HepG2 (cell line): ENCODE data around the gene SLC26A4. TPM values are rescaled to one million over a fixed set of nuclear protein-coding genes. Genes with fewer than 3 reads are reported as not detected.

ENCODE experiments used
- ATAC-seq: fragments of 200-7000 bp; cut with Tn5 transposase; 3 replicates; pipeline ENCODE4 v1.9.1; 2020; ENCODE audit warnings: mild to moderate bottlenecking, moderate library complexity
- BruUV-seq: library from RNA; stranded (reverse); fragments of 400-500 nt; replicated peaks from 2 replicates; lab custom pipeline; 2021; lab: Mats Ljungman, UMichigan
- CTCF ChIA-PET: fragments of 300-600 bp; formaldehyde crosslinking; extraction: SDS; loops from one replicate; lab custom pipeline; 2021; ENCODE audit warnings: low total read pairs, inconsistent platforms, low intra/inter-chr PET ratio; lab: Yijun Ruan, JAX
- POLR2A ChIA-PET: fragments of 350-600 bp; sonication (Branson Sonifier 250); formaldehyde crosslinking; loops from one replicate; lab custom pipeline; 2020; ENCODE audit warnings: antibody characterized with exemption, inconsistent platforms; lab: Yijun Ruan, JAX
- DNase-seq: peaks from one replicate; pipeline ENCODE4 v3.0.0-alpha.2; 2015; ENCODE audit warnings: low spot score
- FAIRE-seq: peaks from 3 replicates; lab custom pipeline; 2011; peaks lifted over from hg19 to GRCh38; lab: Jason Lieb, UNC
- H2AFZ ChIP-seq: one replicate; pipeline ENCODE4 v1.6.1; 2011; ENCODE audit warnings: low read length, inconsistent platforms
- H3K27ac ChIP-seq: fragments of 300-600 bp; 3 replicates; pipeline ENCODE4 v1.8.0; 2011; ENCODE audit warnings: mixed run types, mild to moderate bottlenecking, mixed read lengths, low read length, inconsistent platforms; ENCODE audit not compliant: insufficient read depth; ENCODE audit errors: extremely low read length
- H3K27me3 ChIP-seq, 2 experiments: fragments of 200-600 bp in 1 of 2; 2 replicates in 1 of 2; 3 replicates in 1 of 2; pipeline versions ENCODE4 v1.6.0 to v1.8.0; 2011; ENCODE audit warnings: low read length in 2 of 2, mild to moderate bottlenecking in 2 of 2, moderate library complexity in 2 of 2, inconsistent platforms in 1 of 2; ENCODE audit not compliant: insufficient read depth in 2 of 2, control insufficient read depth in 1 of 2
- H3K36me3 ChIP-seq, 2 experiments: fragments of 200-600 bp in 1 of 2; replicated peaks in 1 of 2; 2 replicates in 1 of 2; 3 replicates in 1 of 2; pipeline versions ENCODE4 v1.5.1 to v1.8.0; 2011; ENCODE audit warnings: low read length in 2 of 2, inconsistent platforms in 1 of 2; ENCODE audit not compliant: insufficient read depth in 2 of 2, control insufficient read depth in 1 of 2
- H3K4me1 ChIP-seq: 2 replicates; pipeline ENCODE4 v1.5.1; 2012; ENCODE audit warnings: low read length, inconsistent platforms; ENCODE audit not compliant: insufficient read depth
- H3K4me2 ChIP-seq: 2 replicates; pipeline ENCODE4 v1.6.0; 2011; ENCODE audit warnings: low read depth, low read length, inconsistent platforms
- H3K4me3 ChIP-seq, 3 experiments: fragments of 200-600 bp in 1 of 3; sonication (generic), shearing (Covaris generic) in 1 of 3; replicated peaks in 1 of 3; 2 replicates each; pipeline ENCODE4 v1.5.1; 2011 to 2016; ENCODE audit warnings: low read length in 3 of 3, inconsistent platforms in 2 of 3, low read depth in 2 of 3, mild to moderate bottlenecking in 2 of 3, control low read depth in 1 of 3, mixed read lengths in 1 of 3; ENCODE audit not compliant: insufficient read depth in 1 of 3
- H3K79me2 ChIP-seq: one replicate; pipeline ENCODE4 v1.6.1; 2011; ENCODE audit warnings: low read length, inconsistent platforms; ENCODE audit not compliant: insufficient read depth
- H3K9ac ChIP-seq: 2 replicates; pipeline ENCODE4 v1.6.0; 2011; ENCODE audit warnings: mild to moderate bottlenecking, low read depth, low read length, inconsistent platforms; ENCODE audit not compliant: insufficient read depth
- H3K9me3 ChIP-seq: 2 replicates; pipeline ENCODE4 v1.5.1; 2012; ENCODE audit warnings: mild to moderate bottlenecking, low read length
- H4K20me1 ChIP-seq: 2 replicates; pipeline ENCODE4 v1.6.0; 2011; ENCODE audit warnings: inconsistent platforms, mild to moderate bottlenecking, low read length, moderate library complexity; ENCODE audit not compliant: insufficient read depth
- MBD4 ChIP-seq: IDR thresholded peaks from 2 replicates; pipeline ENCODE4 v1.6.1; 2012; ENCODE audit warnings: low read length, inconsistent platforms, borderline replicate concordance
- ZNF382 ChIP-seq: sonication (generic); formaldehyde crosslinking; IDR thresholded peaks from 2 replicates; pipeline ENCODE4 v1.5.0; 2020; ENCODE audit warnings: missing genetic modification reagents, mild to moderate bottlenecking, borderline replicate concordance
- ZNF841 ChIP-seq: sonication (generic); formaldehyde crosslinking; IDR thresholded peaks from 2 replicates; pipeline ENCODE4 v1.8.1; 2023; ENCODE audit warnings: missing genetic modification reagents, borderline replicate concordance
- ZSCAN9 ChIP-seq: IDR thresholded peaks from 2 replicates; pipeline ENCODE4 v1.6.1; 2016; ENCODE audit warnings: borderline replicate concordance
- WGBS: methylation state at CpG from one replicate; pipeline ENCODE4 v1.1.6; 2017; ENCODE audit warnings: low lambda C conversion rate; 5-methylcytosine and 5-hydroxymethylcytosine counted together
- in situ Hi-C: cut with HindIII; loops from 2 replicates; pipeline ENCODE4 v1.10.0; 2017; ENCODE audit warnings: low pct_unique_long_range_greater_than_20kb; ENCODE audit not compliant: extremely low pct_ligation_motif_present
- intact Hi-C: fragments of 100-400 bp; cut with micrococcal nuclease; formaldehyde crosslinking; loops from one replicate; pipeline ENCODE4 v1.10.0; 2022; ENCODE audit not compliant: unreplicated experiment
- polyA plus RNA-seq, 8 experiments: library from polyadenylated mRNA; depleted of rRNA in 3 of 8; stranded (reverse) in 7 of 8; unstranded in 1 of 8; fragments of >200 nt; fragmentation: Illumina TruSeq in 4 of 8; extraction: Trizol in 4 of 8; gene quantifications; 2 replicates each; pipeline versions ENCODE4 v1.2.1 to v1.2.3, GENCODE V29; 2011 to 2016; ENCODE audit warnings: low read depth in 4 of 8, missing spikeins in 1 of 8, mixed read lengths in 1 of 8; ENCODE audit not compliant: insufficient read depth in 1 of 8
- total RNA-seq, 5 experiments: library from RNA; depleted of rRNA; stranded (reverse); fragments of >200 nt; fragmentation: Illumina TruSeq; extraction: Trizol; gene quantifications; 2 replicates each; pipeline ENCODE4 v1.2.3, GENCODE V29; 2016; ENCODE audit warnings: low read depth in 1 of 5

The SLC26A4 gene
- total and polyA plus RNA-seq, 2 of the 13 experiments (the other 11 are each of a cell fraction or from before 2014, with no cell fraction given) = 0.08 to 0.11 TPM

- no peak for TF ChIP-seq MBD4
- Histone ChIP-seq H2AFZ (no peak overlapping the region), H3K9ac (no peak overlapping the region), H3K4me3 (no peak overlapping the region), H3K9me3 (no peaks in the 10 kb centered on the region), H4K20me1 (no peaks in the 10 kb centered on the region), H3K27me3 (peaks cover 0 to 4% of the 10 kb centered on the region in 2 experiments; a peak in 1 of 5 replicates), H3K27ac (no peak overlapping the region), H3K36me3 (no peaks in the 10 kb centered on the region), H3K79me2 (no peaks in the 10 kb centered on the region), H3K4me2 (no peak overlapping the region), H3K4me1 (no peaks in the 10 kb centered on the region)
- intact Hi-C loops (no loop called here), in situ Hi-C loops (no loop called here)
- ATAC-seq (no peak), DNase-seq (no peak), FAIRE-seq (no peak)
- BruUV-seq = no TSS peak
- WGBS = 0% methylated on average over 1 of the region's 1 CpG
- CTCF ChIA-PET = no interaction called here
- POLR2A ChIA-PET = no interaction called here
These were observed 16.7 kb upstream of the SLC26A4 start for GRCh38 chr7:107643938-107644308.

- H3K79me2 ChIP-seq = no peaks in the 10 kb centered on the region
- no TSS peak for BruUV-seq
- intact Hi-C loops = no loop called here
These were observed 16.2 kb upstream of the SLC26A4 start for GRCh38 chr7:107644309-107644974.

More at GRCh38 chr7:107644309-107644974, 16.2 kb upstream of the SLC26A4 start:
- ATAC-seq (no peak), FAIRE-seq (no peak), DNase-seq (no peak)
- no peaks in the 10 kb centered on the region for H3K36me3 ChIP-seq
- H3K9ac ChIP-seq = no peak overlapping the region
- TF ChIP-seq ZNF841 (CRISPR knock-in tag) = no peak
- TF ChIP-seq ZSCAN9 = no peak
- no peak for TF ChIP-seq ZNF382 (CRISPR knock-in tag)
- no peak overlapping the region for H2AFZ ChIP-seq
- H3K4me3 ChIP-seq = no peak overlapping the region
- POLR2A ChIA-PET = no interaction called here
- peaks cover 0 to 4% of the 10 kb centered on the region in 2 experiments; a peak in 1 of 5 replicates for H3K27me3 ChIP-seq
- H3K4me1 ChIP-seq = no peaks in the 10 kb centered on the region
- CTCF ChIA-PET = no interaction called here
- H3K9me3 ChIP-seq = no peaks in the 10 kb centered on the region
- in situ Hi-C loops = no loop called here
- no peaks in the 10 kb centered on the region for H4K20me1 ChIP-seq
- 43% methylated on average over 9 of the region's 9 CpGs for WGBS
- H3K4me2 ChIP-seq = no peak overlapping the region
- no peak overlapping the region for H3K27ac ChIP-seq
